HepG2 (cell line): ENCODE measurements around the gene CKAP2L. TPM values are rescaled to one million over a fixed set of nuclear protein-coding genes. Genes with fewer than 3 reads are reported as not detected.

ENCODE experiments used
- ARID3A ChIP-seq: IDR thresholded peaks from 2 replicates; pipeline ENCODE4 v1.6.1; 2012; ENCODE audit warnings: low read depth, low read length, improper control_type of control experiment
- CTCF ChIP-seq: sonication (generic); formaldehyde crosslinking; IDR thresholded peaks from 2 replicates; pipeline ENCODE4 v1.5.0; 2020; ENCODE audit warnings: mild to moderate bottlenecking, missing genetic modification reagents, moderate library complexity
- EED ChIP-seq: sonication (generic); formaldehyde crosslinking; IDR thresholded peaks from 2 replicates; pipeline ENCODE4 v1.5.0; 2020; ENCODE audit warnings: mild to moderate bottlenecking, missing genetic modification reagents
- ESRRA ChIP-seq: sonication (generic); formaldehyde crosslinking; IDR thresholded peaks from 2 replicates; pipeline ENCODE4 v1.5.1; 2020; ENCODE audit warnings: mild to moderate bottlenecking, low read depth, missing genetic modification reagents
- FOSL1 ChIP-seq: sonication (generic); formaldehyde crosslinking; IDR thresholded peaks from 2 replicates; pipeline ENCODE4 v1.9.0; 2021; ENCODE audit warnings: missing genetic modification reagents, borderline replicate concordance
- FOSL2 ChIP-seq: sonication (generic); formaldehyde crosslinking; IDR thresholded peaks from 2 replicates; pipeline ENCODE4 v1.4.0; 2020; ENCODE audit warnings: missing genetic modification reagents
- FOXK1 ChIP-seq: sonication (generic); formaldehyde crosslinking; IDR thresholded peaks from 2 replicates; pipeline ENCODE4 v1.4.0; 2020; ENCODE audit warnings: low read depth, missing genetic modification reagents, borderline replicate concordance
- HNF4G ChIP-seq, 2 experiments: sonication (generic) in 1 of 2; formaldehyde crosslinking in 1 of 2; IDR thresholded peaks; 2 replicates each; pipeline versions ENCODE4 v1.4.0 to v1.6.1; 2011 to 2020; ENCODE audit warnings: borderline replicate concordance in 2 of 2, low read depth in 2 of 2, mild to moderate bottlenecking in 2 of 2, low read length in 1 of 2, missing genetic modification reagents in 1 of 2, moderate library complexity in 1 of 2
- KLF11 ChIP-seq: IDR thresholded peaks from 2 replicates; pipeline ENCODE4 v1.6.1; 2016; ENCODE audit warnings: missing compliant biosample characterization
- NFE2 ChIP-seq: sonication (generic); formaldehyde crosslinking; IDR thresholded peaks from 2 replicates; pipeline ENCODE4 v1.4.0; 2020; ENCODE audit warnings: missing genetic modification reagents
- NR2F2 ChIP-seq: IDR thresholded peaks from 2 replicates; pipeline ENCODE4 v1.6.1; 2012; ENCODE audit warnings: low read depth, inconsistent platforms, borderline replicate concordance
- PHF8 ChIP-seq: sonication (generic); formaldehyde crosslinking; IDR thresholded peaks from 2 replicates; pipeline ENCODE4 v1.5.0; 2020; ENCODE audit warnings: missing genetic modification reagents
- RFXAP ChIP-seq: sonication (generic); formaldehyde crosslinking; IDR thresholded peaks from 2 replicates; pipeline ENCODE4 v1.4.0; 2020; ENCODE audit warnings: missing genetic modification reagents, borderline replicate concordance
- TFE3 ChIP-seq: IDR thresholded peaks from 2 replicates; pipeline ENCODE4 v1.6.1; 2016
- THYN1 ChIP-seq: sonication (generic); formaldehyde crosslinking; IDR thresholded peaks from 2 replicates; pipeline ENCODE4 v1.8.1; 2023; ENCODE audit warnings: low read depth, mild to moderate bottlenecking, moderate library complexity, missing genetic modification reagents, borderline replicate concordance
- ZBTB39 ChIP-seq: sonication (generic); formaldehyde crosslinking; IDR thresholded peaks from 2 replicates; pipeline ENCODE4 v1.5.0; 2020; ENCODE audit warnings: missing genetic modification reagents
- ZBTB43 ChIP-seq: sonication (generic); formaldehyde crosslinking; conservative IDR thresholded peaks from 2 replicates; pipeline ENCODE4 v1.4.0; 2020; ENCODE audit warnings: missing genetic modification reagents
- ZNF598 ChIP-seq: sonication (generic); formaldehyde crosslinking; IDR thresholded peaks from 2 replicates; pipeline ENCODE4 v1.5.1; 2020; ENCODE audit warnings: mild to moderate bottlenecking, missing genetic modification reagents, borderline replicate concordance
- ZNF792 ChIP-seq: IDR thresholded peaks from 2 replicates; pipeline ENCODE4 v1.6.1; 2016
- ZSCAN5A ChIP-seq: sonication (generic); formaldehyde crosslinking; IDR thresholded peaks from 2 replicates; pipeline ENCODE4 v1.8.0; 2022; ENCODE audit warnings: mild to moderate bottlenecking, missing genetic modification reagents, borderline replicate concordance
- polyA plus RNA-seq, 8 experiments: library from polyadenylated mRNA; depleted of rRNA in 3 of 8; stranded (reverse) in 7 of 8; unstranded in 1 of 8; fragments of >200 nt; fragmentation: Illumina TruSeq in 4 of 8; extraction: Trizol in 4 of 8; gene quantifications; 2 replicates each; pipeline versions ENCODE4 v1.2.1 to v1.2.3, GENCODE V29; 2011 to 2016; ENCODE audit warnings: low read depth in 4 of 8, missing spikeins in 1 of 8, mixed read lengths in 1 of 8; ENCODE audit not compliant: insufficient read depth in 1 of 8
- total RNA-seq, 5 experiments: library from RNA; depleted of rRNA; stranded (reverse); fragments of >200 nt; fragmentation: Illumina TruSeq; extraction: Trizol; gene quantifications; 2 replicates each; pipeline ENCODE4 v1.2.3, GENCODE V29; 2016; ENCODE audit warnings: low read depth in 1 of 5

The CKAP2L gene
- total and polyA plus RNA-seq, 2 of the 13 experiments (the other 11 are each of a cell fraction or from before 2014, with no cell fraction given): 7.1 to 9.5 TPM

- TF ChIP-seq ESRRA (CRISPR knock-in tag) (peak; percentile 73; the same call in 1 of the 2 replicates), ZNF598 (no peak), FOSL1 (CRISPR knock-in tag) (peak; percentile 71; the same call in 1 of the 2 replicates), RFXAP (CRISPR knock-in tag) (0 out of 2 replicates have a peak, but pooled peaks have one; percentile 65), CTCF (peak; percentile 33), FOSL2 (peak; percentile 97), KLF11 (CRISPR knock-in tag) (peak; percentile 38; the same call in 1 of the 2 replicates), ARID3A (no peak), ZBTB43 (CRISPR knock-in tag) (0 out of 2 replicates have a peak, but pooled peaks have one; percentile 26), HNF4G (IDR thresholded peaks at IDR 0.05; ENCODE audit: borderline replicate concordance, low read depth, low read length) (peak; percentile 73; the same call in 1 of the 2 replicates), HNF4G (CRISPR knock-in tag; IDR thresholded peaks at IDR 0.05; ENCODE audit: borderline replicate concordance, low read depth) (peak; percentile 65; the same call in 1 of the 2 replicates), FOXK1 (CRISPR knock-in tag) (peak; percentile 83; the same call in 1 of the 2 replicates), THYN1 (no peak), EED (no peak), TFE3 (CRISPR knock-in tag) (peak; percentile 84), NFE2 (CRISPR knock-in tag) (peak; percentile 99), NR2F2 (peak; percentile 91), ZBTB39 (CRISPR knock-in tag) (no peak), PHF8 (no peak), ZNF792 (CRISPR knock-in tag) (peak; percentile 80), ZSCAN5A (CRISPR knock-in tag) (0 out of 2 replicates have a peak, but pooled peaks have one; percentile 32)
Observed at GRCh38 chr2:112692495-112692911, 71.9 kb downstream of the CKAP2L start (continued).
